GM23338 (cell line): ENCODE measurements around the gene CMKLR1. TPM values are rescaled to one million over a fixed set of nuclear protein-coding genes. Genes with fewer than 3 reads are reported as not detected.

Experiments
- ATAC-seq: fragments of 200-7000 bp; cut with Tn5 transposase; 3 replicates; pipeline ENCODE4 v1.9.1; 2020
- DNase-seq: peaks from one replicate; pipeline ENCODE4 v3.0.0-alpha.2; 2015; ENCODE audit warnings: low spot score
- H2AFZ ChIP-seq: fragments of 200-600 bp; sonication (generic); 2 replicates; pipeline ENCODE4 v1.8.0; 2016; ENCODE audit warnings: antibody characterized with exemption, mild to moderate bottlenecking, moderate library complexity
- H3F3A ChIP-seq: fragments of 200-600 bp; sonication (generic); replicated peaks from 2 replicates; pipeline ENCODE4 v1.8.0; 2017; ENCODE audit warnings: antibody characterized with exemption, mixed run types, low read depth
- H3K27ac ChIP-seq: fragments of 200-600 bp; sonication (generic); 2 replicates; pipeline ENCODE4 v1.6.1; 2016; ENCODE audit warnings: low read depth
- H3K27me3 ChIP-seq: fragments of 200-600 bp; sonication (generic); 2 replicates; pipeline ENCODE4 v1.8.0; 2016; ENCODE audit warnings: mild to moderate bottlenecking, mixed run types, moderate library complexity; ENCODE audit not compliant: insufficient read depth
- H3K36me3 ChIP-seq: fragments of 200-600 bp; sonication (generic); 2 replicates; pipeline ENCODE4 v1.8.0; 2016; ENCODE audit warnings: mild to moderate bottlenecking; ENCODE audit not compliant: insufficient read depth
- H3K4me1 ChIP-seq: fragments of 200-600 bp; sonication (generic); 2 replicates; pipeline ENCODE4 v1.8.0; 2016; ENCODE audit warnings: mild to moderate bottlenecking, moderate library complexity; ENCODE audit not compliant: insufficient read depth
- H3K4me2 ChIP-seq: fragments of 200-600 bp; sonication (generic); 2 replicates; pipeline ENCODE4 v1.7.1; 2017; ENCODE audit warnings: mixed run types
- H3K4me3 ChIP-seq: fragments of 200-600 bp; sonication (generic); 2 replicates; pipeline ENCODE4 v1.6.1; 2016; ENCODE audit warnings: mixed run types
- H3K79me2 ChIP-seq: fragments of 200-600 bp; sonication (generic); replicated peaks from 2 replicates; pipeline ENCODE4 v1.8.0; 2017; ENCODE audit warnings: mild to moderate bottlenecking; ENCODE audit not compliant: insufficient read depth
- H3K9me2 ChIP-seq: fragments of 200-600 bp; sonication (generic); 2 replicates; pipeline ENCODE4 v1.8.0; 2017; ENCODE audit not compliant: insufficient read depth
- H4K20me1 ChIP-seq: fragments of 200-600 bp; sonication (generic); replicated peaks from 2 replicates; pipeline ENCODE4 v1.8.0; 2017; ENCODE audit warnings: mild to moderate bottlenecking; ENCODE audit not compliant: insufficient read depth
- H3K27ac Mint-ChIP-seq: 2 replicates; pipeline ENCODE4 v1.8.0; 2020; ENCODE audit warnings: inconsistent platforms, mild to moderate bottlenecking, moderate library complexity, mixed read lengths
- H3K27me3 Mint-ChIP-seq: 3 replicates; pipeline ENCODE4 v1.8.0; 2022; ENCODE audit warnings: low read depth, mild to moderate bottlenecking, moderate library complexity, mixed read lengths, inconsistent platforms; ENCODE audit not compliant: insufficient read depth, poor library complexity
- H3K36me3 Mint-ChIP-seq: 3 replicates; pipeline ENCODE4 v1.8.0; 2021; ENCODE audit warnings: low read depth, mild to moderate bottlenecking, inconsistent platforms, moderate library complexity, mixed read lengths
- H3K4me1 Mint-ChIP-seq: 3 replicates; pipeline ENCODE4 v1.8.0; 2020; ENCODE audit warnings: mild to moderate bottlenecking, inconsistent platforms, mixed read lengths
- H3K4me3 Mint-ChIP-seq: 3 replicates; pipeline ENCODE4 v1.8.0; 2021; ENCODE audit warnings: moderate library complexity, mild to moderate bottlenecking, inconsistent platforms, mixed read lengths
- H3K9me3 Mint-ChIP-seq: 3 replicates; pipeline ENCODE4 v1.8.0; 2020; ENCODE audit warnings: moderate library complexity, mild to moderate bottlenecking, inconsistent platforms, mixed read lengths
- CREB1 ChIP-seq: fragments of 250-450 bp; sonication (Bioruptor Pico); IDR thresholded peaks from 2 replicates; pipeline ENCODE4 v1.5.0; 2020; ENCODE audit warnings: low read depth, mild to moderate bottlenecking, moderate library complexity
- EZH2phosphoT487 ChIP-seq: fragments of 200-600 bp; sonication (generic); IDR thresholded peaks from one replicate; pipeline ENCODE4 v1.8.1; 2018; ENCODE audit warnings: antibody characterized with exemption; ENCODE audit not compliant: unreplicated experiment
- JUNB ChIP-seq: IDR thresholded peaks from one replicate; pipeline ENCODE4 v1.6.1; 2016; ENCODE audit warnings: antibody characterized with exemption; ENCODE audit not compliant: unreplicated experiment
- POLR2AphosphoS5 ChIP-seq: IDR thresholded peaks from 2 replicates; pipeline ENCODE4 v1.6.1; 2016; ENCODE audit warnings: antibody characterized with exemption, low read depth
- STAT1 ChIP-seq: IDR thresholded peaks from one replicate; pipeline ENCODE4 v1.6.1; 2016; ENCODE audit warnings: antibody characterized with exemption; ENCODE audit not compliant: unreplicated experiment
- ZNF114 ChIP-seq: fragments of 250-450 bp; sonication (Bioruptor Pico); IDR thresholded peaks from 2 replicates; pipeline ENCODE4 v1.5.0; 2020; ENCODE audit warnings: mild to moderate bottlenecking, moderate library complexity
- ZNF331 ChIP-seq: fragments of 250-450 bp; sonication (Bioruptor Pico); IDR thresholded peaks from 2 replicates; pipeline ENCODE4 v1.5.0; 2020; ENCODE audit warnings: low read depth, mild to moderate bottlenecking, moderate library complexity
- polyA plus RNA-seq: library from polyadenylated mRNA; unstranded; fragments of >200 nt; fragmentation: Nextera tagmentation; extraction: Ambion mirVana; gene quantifications from 2 replicates; pipeline ENCODE4 v1.2.1, GENCODE V29; 2016
- total RNA-seq: library from RNA; depleted of rRNA; stranded (reverse); fragments of >200 nt; shearing (Covaris generic); gene quantifications from 2 replicates; pipeline ENCODE4 v1.2.3, GENCODE V29; 2014
- TF ChIP-seq, protein P1 (sequence below): fragments of 250-450 bp; sonication (Bioruptor Pico); IDR thresholded peaks from 2 replicates; pipeline ENCODE4 v1.5.0; 2020; ENCODE audit warnings: mild to moderate bottlenecking, moderate library complexity
- TF ChIP-seq, protein P2 (sequence below): IDR thresholded peaks from 2 replicates; pipeline ENCODE4 v1.6.1; 2016; ENCODE audit warnings: antibody characterized with exemption
- TF ChIP-seq, protein P3 (sequence below), 2 experiments: fragments of 200-600 bp in 1 of 2; sonication (generic) in 1 of 2; conservative IDR thresholded peaks; 2 replicates each; pipeline versions ENCODE4 v1.5.1 to v1.6.1; 2016 to 2017; ENCODE audit warnings: antibody characterized with exemption in 2 of 2, low read depth in 2 of 2, mild to moderate bottlenecking in 2 of 2, moderate library complexity in 1 of 2

Gene CMKLR1
- total and polyA plus RNA-seq, 2 experiments from 2014 or later = 0.40 to 2.6 TPM

DNA sequence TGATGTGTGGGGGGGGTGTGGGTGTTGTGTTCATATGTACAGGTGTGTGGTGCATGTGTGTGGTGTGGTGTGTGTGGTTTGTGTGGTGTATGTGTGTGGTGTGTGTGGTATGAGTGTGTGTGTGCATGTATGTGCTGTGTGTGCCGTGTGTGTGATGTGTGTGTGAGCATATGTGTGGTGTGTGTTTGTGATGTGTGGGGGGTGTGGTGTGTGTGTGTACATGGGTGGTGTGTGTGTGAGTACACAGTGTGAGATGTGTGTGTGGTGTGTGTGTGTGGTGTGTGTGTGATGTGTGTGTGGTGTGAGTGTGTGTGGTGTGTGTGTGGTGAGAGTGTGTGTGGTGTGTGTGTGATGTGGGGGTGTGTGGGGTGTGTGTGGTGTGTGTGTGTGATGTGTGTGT lies 24.5 kb upstream of the CMKLR1 start:
- Mint-ChIP-seq H3K27me3 (no peaks in the 10 kb centered on the region), H3K4me3 (no peak overlapping the region), H3K4me1 (peaks cover 5% of the 10 kb centered on the region), H3K9me3 (no peaks in the 10 kb centered on the region), H3K27ac (no peak overlapping the region), H3K36me3 (no peaks in the 10 kb centered on the region)
- ATAC-seq = no peak
- H3F3A ChIP-seq = no peaks in the 10 kb centered on the region
- no peak overlapping the region for H2AFZ ChIP-seq
- no peak overlapping the region for H3K4me2 ChIP-seq
- 0 out of 2 replicates have a peak, but pooled peaks cover 6% of the 10 kb centered on the region for H3K9me2 ChIP-seq
- H3K36me3 ChIP-seq = no peaks in the 10 kb centered on the region
- no peak overlapping the region for H3K4me3 ChIP-seq
- no peaks in the 10 kb centered on the region for H3K79me2 ChIP-seq
- H4K20me1 ChIP-seq = no peaks in the 10 kb centered on the region
- H3K4me1 ChIP-seq = peaks cover 5% of the 10 kb centered on the region
- H3K27ac ChIP-seq = no peak overlapping the region
- no peak for DNase-seq
- TF ChIP-seq, protein P1, sequence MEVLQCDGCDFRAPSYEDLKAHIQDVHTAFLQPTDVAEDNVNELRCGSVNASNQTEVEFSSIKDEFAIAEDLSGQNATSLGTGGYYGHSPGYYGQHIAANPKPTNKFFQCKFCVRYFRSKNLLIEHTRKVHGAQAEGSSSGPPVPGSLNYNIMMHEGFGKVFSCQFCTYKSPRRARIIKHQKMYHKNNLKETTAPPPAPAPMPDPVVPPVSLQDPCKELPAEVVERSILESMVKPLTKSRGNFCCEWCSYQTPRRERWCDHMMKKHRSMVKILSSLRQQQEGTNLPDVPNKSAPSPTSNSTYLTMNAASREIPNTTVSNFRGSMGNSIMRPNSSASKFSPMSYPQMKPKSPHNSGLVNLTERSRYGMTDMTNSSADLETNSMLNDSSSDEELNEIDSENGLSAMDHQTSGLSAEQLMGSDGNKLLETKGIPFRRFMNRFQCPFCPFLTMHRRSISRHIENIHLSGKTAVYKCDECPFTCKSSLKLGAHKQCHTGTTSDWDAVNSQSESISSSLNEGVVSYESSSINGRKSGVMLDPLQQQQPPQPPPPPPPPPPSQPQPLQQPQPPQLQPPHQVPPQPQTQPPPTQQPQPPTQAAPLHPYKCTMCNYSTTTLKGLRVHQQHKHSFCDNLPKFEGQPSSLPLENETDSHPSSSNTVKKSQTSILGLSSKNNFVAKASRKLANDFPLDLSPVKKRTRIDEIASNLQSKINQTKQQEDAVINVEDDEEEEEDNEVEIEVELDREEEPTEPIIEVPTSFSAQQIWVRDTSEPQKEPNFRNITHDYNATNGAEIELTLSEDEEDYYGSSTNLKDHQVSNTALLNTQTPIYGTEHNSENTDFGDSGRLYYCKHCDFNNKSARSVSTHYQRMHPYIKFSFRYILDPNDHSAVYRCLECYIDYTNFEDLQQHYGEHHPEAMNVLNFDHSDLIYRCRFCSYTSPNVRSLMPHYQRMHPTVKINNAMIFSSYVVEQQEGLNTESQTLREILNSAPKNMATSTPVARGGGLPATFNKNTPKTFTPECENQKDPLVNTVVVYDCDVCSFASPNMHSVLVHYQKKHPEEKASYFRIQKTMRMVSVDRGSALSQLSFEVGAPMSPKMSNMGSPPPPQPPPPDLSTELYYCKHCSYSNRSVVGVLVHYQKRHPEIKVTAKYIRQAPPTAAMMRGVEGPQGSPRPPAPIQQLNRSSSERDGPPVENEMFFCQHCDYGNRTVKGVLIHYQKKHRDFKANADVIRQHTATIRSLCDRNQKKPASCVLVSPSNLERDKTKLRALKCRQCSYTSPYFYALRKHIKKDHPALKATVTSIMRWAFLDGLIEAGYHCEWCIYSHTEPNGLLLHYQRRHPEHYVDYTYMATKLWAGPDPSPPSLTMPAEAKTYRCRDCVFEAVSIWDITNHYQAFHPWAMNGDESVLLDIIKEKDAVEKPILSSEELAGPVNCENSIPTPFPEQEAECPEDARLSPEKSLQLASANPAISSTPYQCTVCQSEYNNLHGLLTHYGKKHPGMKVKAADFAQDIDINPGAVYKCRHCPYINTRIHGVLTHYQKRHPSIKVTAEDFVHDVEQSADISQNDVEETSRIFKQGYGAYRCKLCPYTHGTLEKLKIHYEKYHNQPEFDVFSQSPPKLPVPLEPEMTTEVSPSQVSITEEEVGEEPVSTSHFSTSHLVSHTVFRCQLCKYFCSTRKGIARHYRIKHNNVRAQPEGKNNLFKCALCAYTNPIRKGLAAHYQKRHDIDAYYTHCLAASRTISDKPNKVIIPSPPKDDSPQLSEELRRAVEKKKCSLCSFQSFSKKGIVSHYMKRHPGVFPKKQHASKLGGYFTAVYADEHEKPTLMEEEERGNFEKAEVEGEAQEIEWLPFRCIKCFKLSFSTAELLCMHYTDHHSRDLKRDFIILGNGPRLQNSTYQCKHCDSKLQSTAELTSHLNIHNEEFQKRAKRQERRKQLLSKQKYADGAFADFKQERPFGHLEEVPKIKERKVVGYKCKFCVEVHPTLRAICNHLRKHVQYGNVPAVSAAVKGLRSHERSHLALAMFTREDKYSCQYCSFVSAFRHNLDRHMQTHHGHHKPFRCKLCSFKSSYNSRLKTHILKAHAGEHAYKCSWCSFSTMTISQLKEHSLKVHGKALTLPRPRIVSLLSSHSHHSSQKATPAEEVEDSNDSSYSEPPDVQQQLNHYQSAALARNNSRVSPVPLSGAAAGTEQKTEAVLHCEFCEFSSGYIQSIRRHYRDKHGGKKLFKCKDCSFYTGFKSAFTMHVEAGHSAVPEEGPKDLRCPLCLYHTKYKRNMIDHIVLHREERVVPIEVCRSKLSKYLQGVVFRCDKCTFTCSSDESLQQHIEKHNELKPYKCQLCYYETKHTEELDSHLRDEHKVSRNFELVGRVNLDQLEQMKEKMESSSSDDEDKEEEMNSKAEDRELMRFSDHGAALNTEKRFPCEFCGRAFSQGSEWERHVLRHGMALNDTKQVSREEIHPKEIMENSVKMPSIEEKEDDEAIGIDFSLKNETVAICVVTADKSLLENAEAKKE (CRISPR knock-in tag) = no peak
- TF ChIP-seq ZNF114 (CRISPR knock-in tag) (no peak), EZH2phosphoT487 (no peak), JUNB (no peak), POLR2AphosphoS5 (no peak), ZNF331 (CRISPR knock-in tag) (no peak), STAT1 (no peak), CREB1 (CRISPR knock-in tag) (no peak)
- TF ChIP-seq, protein P2, sequence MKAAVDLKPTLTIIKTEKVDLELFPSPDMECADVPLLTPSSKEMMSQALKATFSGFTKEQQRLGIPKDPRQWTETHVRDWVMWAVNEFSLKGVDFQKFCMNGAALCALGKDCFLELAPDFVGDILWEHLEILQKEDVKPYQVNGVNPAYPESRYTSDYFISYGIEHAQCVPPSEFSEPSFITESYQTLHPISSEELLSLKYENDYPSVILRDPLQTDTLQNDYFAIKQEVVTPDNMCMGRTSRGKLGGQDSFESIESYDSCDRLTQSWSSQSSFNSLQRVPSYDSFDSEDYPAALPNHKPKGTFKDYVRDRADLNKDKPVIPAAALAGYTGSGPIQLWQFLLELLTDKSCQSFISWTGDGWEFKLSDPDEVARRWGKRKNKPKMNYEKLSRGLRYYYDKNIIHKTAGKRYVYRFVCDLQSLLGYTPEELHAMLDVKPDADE = no peak
- TF ChIP-seq, protein P3, sequence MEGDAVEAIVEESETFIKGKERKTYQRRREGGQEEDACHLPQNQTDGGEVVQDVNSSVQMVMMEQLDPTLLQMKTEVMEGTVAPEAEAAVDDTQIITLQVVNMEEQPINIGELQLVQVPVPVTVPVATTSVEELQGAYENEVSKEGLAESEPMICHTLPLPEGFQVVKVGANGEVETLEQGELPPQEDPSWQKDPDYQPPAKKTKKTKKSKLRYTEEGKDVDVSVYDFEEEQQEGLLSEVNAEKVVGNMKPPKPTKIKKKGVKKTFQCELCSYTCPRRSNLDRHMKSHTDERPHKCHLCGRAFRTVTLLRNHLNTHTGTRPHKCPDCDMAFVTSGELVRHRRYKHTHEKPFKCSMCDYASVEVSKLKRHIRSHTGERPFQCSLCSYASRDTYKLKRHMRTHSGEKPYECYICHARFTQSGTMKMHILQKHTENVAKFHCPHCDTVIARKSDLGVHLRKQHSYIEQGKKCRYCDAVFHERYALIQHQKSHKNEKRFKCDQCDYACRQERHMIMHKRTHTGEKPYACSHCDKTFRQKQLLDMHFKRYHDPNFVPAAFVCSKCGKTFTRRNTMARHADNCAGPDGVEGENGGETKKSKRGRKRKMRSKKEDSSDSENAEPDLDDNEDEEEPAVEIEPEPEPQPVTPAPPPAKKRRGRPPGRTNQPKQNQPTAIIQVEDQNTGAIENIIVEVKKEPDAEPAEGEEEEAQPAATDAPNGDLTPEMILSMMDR (conservative IDR thresholded peaks at IDR 0.05; ENCODE audit: low read depth in 2 of 2) = no peak
- H3K27me3 ChIP-seq = no peaks in the 10 kb centered on the region
